ENCODE data around the gene PWWP2B. TPM values are rescaled to one million over a fixed set of nuclear protein-coding genes. Genes with fewer than 3 reads are reported as not detected.

The PWWP2B gene
- 4.0 TPM for polyA plus RNA-seq (2013, experiment 1 of 2)
- polyA plus RNA-seq (2013, experiment 2 of 2): 3.9 TPM

GRCh38 chr10:132397036-132397541 is at the start of gene PWWP2B:
TSS of gene PWWP2B (plus strand) at chr10:132397200. CDS start at chr10:132397227, 27 bp downstream.
- Histone ChIP-seq H3K4me2 (ENCODE audit: low read length) (peak within 1 kb of the TSS; percentile 44), H2BK15ac (replicated peaks; ENCODE audit: low read depth) (no peak within 1 kb of the TSS), H2AK5ac (ENCODE audit: low read length) (no peak within 1 kb of the TSS), H3K18ac (ENCODE audit: low read length) (peak within 1 kb of the TSS; percentile 82), H4K8ac (ENCODE audit: low read depth, low read length) (peak within 1 kb of the TSS; percentile 66), H3K27ac (ENCODE audit: low read depth, low read length) (no peak within 1 kb of the TSS), H3K56ac (ENCODE audit: low read length) (peak within 1 kb of the TSS; percentile 89), H4K5ac (ENCODE audit: low read length) (no peak within 1 kb of the TSS), H3K79me2 (ENCODE audit: control insufficient read depth, insufficient read depth, low read length) (no peaks in the 10 kb centered on the region), H3K4ac (ENCODE audit: low read depth, low read length) (peak within 1 kb of the TSS; percentile 92), H3K27me3 (ENCODE audit: insufficient read depth, low read length, poor library complexity) (no peaks in the 10 kb centered on the region), H3K23ac (ENCODE audit: low read length) (peak within 1 kb of the TSS; percentile 45), H2BK120ac (ENCODE audit: low read depth, low read length) (no peak within 1 kb of the TSS), H3K9ac (ENCODE audit: low read length) (peak within 1 kb of the TSS; percentile 71), H3K79me1 (ENCODE audit: low read length) (peaks cover 3% of the 10 kb centered on the region), H3K4me3 (ENCODE audit: low read length) (peak within 1 kb of the TSS; percentile 40), H2BK5ac (ENCODE audit: low read length) (no peak within 1 kb of the TSS), H3K36me3 (ENCODE audit: control insufficient read depth, insufficient read depth, low read length) (no peaks in the 10 kb centered on the region), H3K4me1 (ENCODE audit: control insufficient read depth, low read depth, low read length) (peaks cover 3% of the 10 kb centered on the region)
- DNase-seq: no peak
- no CpG with 5 or more reads among the region's 86 CpGs for WGBS (ENCODE audit: extremely low coverage, insufficient coverage, low lambda C conversion rate)

GRCh38 chr10:132347211-132347930 is 49.6 kb upstream of the PWWP2B start:
- Histone ChIP-seq H3K79me2 (ENCODE audit: control insufficient read depth, insufficient read depth, low read length) (no peaks in the 10 kb centered on the region), H2BK120ac (ENCODE audit: low read depth, low read length) (no peak overlapping the region), H3K27ac (ENCODE audit: low read depth, low read length) (no peak overlapping the region), H3K4me2 (ENCODE audit: low read length) (no peak overlapping the region), H2AK5ac (ENCODE audit: low read length) (no peak overlapping the region), H4K8ac (ENCODE audit: low read depth, low read length) (no peak overlapping the region), H3K23ac (ENCODE audit: low read length) (no peak overlapping the region), H3K9ac (ENCODE audit: low read length) (no peak overlapping the region), H3K56ac (ENCODE audit: low read length) (no peak overlapping the region), H3K4ac (ENCODE audit: low read depth, low read length) (no peak overlapping the region), H3K4me3 (ENCODE audit: low read length) (no peak overlapping the region), H3K27me3 (ENCODE audit: insufficient read depth, low read length, poor library complexity) (no peaks in the 10 kb centered on the region), H3K4me1 (ENCODE audit: control insufficient read depth, low read depth, low read length) (no peaks in the 10 kb centered on the region), H4K5ac (ENCODE audit: low read length) (no peak overlapping the region), H2BK5ac (ENCODE audit: low read length) (no peak overlapping the region), H3K36me3 (ENCODE audit: control insufficient read depth, insufficient read depth, low read length) (no peaks in the 10 kb centered on the region), H3K18ac (ENCODE audit: low read length) (no peak overlapping the region), H3K79me1 (ENCODE audit: low read length) (no peaks in the 10 kb centered on the region), H2BK15ac (replicated peaks; ENCODE audit: low read depth) (no peak overlapping the region)
- no CpG with 5 or more reads among the region's 23 CpGs for WGBS (ENCODE audit: extremely low coverage, insufficient coverage, low lambda C conversion rate)
- DNase-seq: no peak

GRCh38 chr10:132347931-132348267 is 49.1 kb upstream of the PWWP2B start:
- WGBS (ENCODE audit: extremely low coverage, insufficient coverage, low lambda C conversion rate): no CpG with 5 or more reads among the region's 13 CpGs
- H3K79me2 ChIP-seq (ENCODE audit: control insufficient read depth, insufficient read depth, low read length): no peaks in the 10 kb centered on the region
- no peak overlapping the region for H2BK15ac ChIP-seq (replicated peaks; ENCODE audit: low read depth)
- no peak overlapping the region for H3K23ac ChIP-seq (ENCODE audit: low read length)
- no peak overlapping the region for H4K5ac ChIP-seq (ENCODE audit: low read length)
- H3K27ac ChIP-seq (ENCODE audit: low read depth, low read length): no peak overlapping the region
- no peaks in the 10 kb centered on the region for H3K4me1 ChIP-seq (ENCODE audit: control insufficient read depth, low read depth, low read length)
- H3K56ac ChIP-seq (ENCODE audit: low read length): no peak overlapping the region
- H3K4ac ChIP-seq (ENCODE audit: low read depth, low read length): no peak overlapping the region
- H3K36me3 ChIP-seq (ENCODE audit: control insufficient read depth, insufficient read depth, low read length): no peaks in the 10 kb centered on the region
- H3K4me2 ChIP-seq (ENCODE audit: low read length): no peak overlapping the region
- H4K8ac ChIP-seq (ENCODE audit: low read depth, low read length): no peak overlapping the region
- no peak for DNase-seq
- H2BK120ac ChIP-seq (ENCODE audit: low read depth, low read length): no peak overlapping the region
- H3K18ac ChIP-seq (ENCODE audit: low read length): no peak overlapping the region
- H3K79me1 ChIP-seq (ENCODE audit: low read length): no peaks in the 10 kb centered on the region
- no peak overlapping the region for H3K9ac ChIP-seq (ENCODE audit: low read length)
- no peak overlapping the region for H3K4me3 ChIP-seq (ENCODE audit: low read length)
- no peak overlapping the region for H2AK5ac ChIP-seq (ENCODE audit: low read length)
- H2BK5ac ChIP-seq (ENCODE audit: low read length): no peak overlapping the region
- H3K27me3 ChIP-seq (ENCODE audit: insufficient read depth, low read length, poor library complexity): no peaks in the 10 kb centered on the region

- H3K4me3 ChIP-seq (ENCODE audit: low read length): no peak overlapping the region
- no peaks in the 10 kb centered on the region for H3K79me1 ChIP-seq (ENCODE audit: low read length)
- no peaks in the 10 kb centered on the region for H3K27me3 ChIP-seq (ENCODE audit: insufficient read depth, low read length, poor library complexity)
- no peak for DNase-seq
- no peak overlapping the region for H3K18ac ChIP-seq (ENCODE audit: low read length)
- WGBS (ENCODE audit: extremely low coverage, insufficient coverage, low lambda C conversion rate): no CpG with 5 or more reads among the region's 6 CpGs
- H2BK15ac ChIP-seq (replicated peaks; ENCODE audit: low read depth): no peak overlapping the region
- no peak overlapping the region for H2BK120ac ChIP-seq (ENCODE audit: low read depth, low read length)
- H3K27ac ChIP-seq (ENCODE audit: low read depth, low read length): no peak overlapping the region
- no peak overlapping the region for H3K4ac ChIP-seq (ENCODE audit: low read depth, low read length)
- H3K4me2 ChIP-seq (ENCODE audit: low read length): no peak overlapping the region
- no peak overlapping the region for H2BK5ac ChIP-seq (ENCODE audit: low read length)
- H3K79me2 ChIP-seq (ENCODE audit: control insufficient read depth, insufficient read depth, low read length): no peaks in the 10 kb centered on the region
- H4K8ac ChIP-seq (ENCODE audit: low read depth, low read length): no peak overlapping the region
- no peak overlapping the region for H3K9ac ChIP-seq (ENCODE audit: low read length)
- no peak overlapping the region for H3K56ac ChIP-seq (ENCODE audit: low read length)
- H3K4me1 ChIP-seq (ENCODE audit: control insufficient read depth, low read depth, low read length): no peaks in the 10 kb centered on the region
- H3K36me3 ChIP-seq (ENCODE audit: control insufficient read depth, insufficient read depth, low read length): no peaks in the 10 kb centered on the region
- H2AK5ac ChIP-seq (ENCODE audit: low read length): no peak overlapping the region
- H4K5ac ChIP-seq (ENCODE audit: low read length): no peak overlapping the region
- no peak overlapping the region for H3K23ac ChIP-seq (ENCODE audit: low read length)
Measured at GRCh38 chr10:132349766-132350165, 47.2 kb upstream of the PWWP2B start.

GRCh38 chr10:132350391-132350790 is 46.6 kb upstream of the PWWP2B start:
- no peak overlapping the region for H2AK5ac ChIP-seq (ENCODE audit: low read length)
- no peak overlapping the region for H3K9ac ChIP-seq (ENCODE audit: low read length)
- WGBS (ENCODE audit: extremely low coverage, insufficient coverage, low lambda C conversion rate): no CpG with 5 or more reads among the region's 11 CpGs
- no peaks in the 10 kb centered on the region for H3K4me1 ChIP-seq (ENCODE audit: control insufficient read depth, low read depth, low read length)
- no peak overlapping the region for H3K56ac ChIP-seq (ENCODE audit: low read length)
- no peak overlapping the region for H3K4me2 ChIP-seq (ENCODE audit: low read length)
- no peak overlapping the region for H2BK120ac ChIP-seq (ENCODE audit: low read depth, low read length)
- DNase-seq: no peak
- no peaks in the 10 kb centered on the region for H3K79me1 ChIP-seq (ENCODE audit: low read length)
- no peaks in the 10 kb centered on the region for H3K36me3 ChIP-seq (ENCODE audit: control insufficient read depth, insufficient read depth, low read length)
- H3K27me3 ChIP-seq (ENCODE audit: insufficient read depth, low read length, poor library complexity): no peaks in the 10 kb centered on the region
- H3K79me2 ChIP-seq (ENCODE audit: control insufficient read depth, insufficient read depth, low read length): no peaks in the 10 kb centered on the region
- H2BK15ac ChIP-seq (replicated peaks; ENCODE audit: low read depth): no peak overlapping the region
- no peak overlapping the region for H2BK5ac ChIP-seq (ENCODE audit: low read length)
- H3K4me3 ChIP-seq (ENCODE audit: low read length): no peak overlapping the region
- H3K18ac ChIP-seq (ENCODE audit: low read length): no peak overlapping the region
- H3K23ac ChIP-seq (ENCODE audit: low read length): no peak overlapping the region
- H4K8ac ChIP-seq (ENCODE audit: low read depth, low read length): no peak overlapping the region
- no peak overlapping the region for H3K27ac ChIP-seq (ENCODE audit: low read depth, low read length)
- no peak overlapping the region for H4K5ac ChIP-seq (ENCODE audit: low read length)
- no peak overlapping the region for H3K4ac ChIP-seq (ENCODE audit: low read depth, low read length)

GRCh38 chr10:132350946-132351345 is 46.1 kb upstream of the PWWP2B start:
- no peak overlapping the region for H2BK15ac ChIP-seq (replicated peaks; ENCODE audit: low read depth)
- no peak overlapping the region for H3K4me3 ChIP-seq (ENCODE audit: low read length)
- no peak overlapping the region for H3K9ac ChIP-seq (ENCODE audit: low read length)
- no peak overlapping the region for H2BK120ac ChIP-seq (ENCODE audit: low read depth, low read length)
- no peaks in the 10 kb centered on the region for H3K79me2 ChIP-seq (ENCODE audit: control insufficient read depth, insufficient read depth, low read length)
- no peak for DNase-seq
- no peak overlapping the region for H4K5ac ChIP-seq (ENCODE audit: low read length)
- H3K56ac ChIP-seq (ENCODE audit: low read length): no peak overlapping the region
- no peaks in the 10 kb centered on the region for H3K4me1 ChIP-seq (ENCODE audit: control insufficient read depth, low read depth, low read length)
- H3K4ac ChIP-seq (ENCODE audit: low read depth, low read length): no peak overlapping the region
- no peak overlapping the region for H3K27ac ChIP-seq (ENCODE audit: low read depth, low read length)
- no peak overlapping the region for H3K18ac ChIP-seq (ENCODE audit: low read length)
- no peaks in the 10 kb centered on the region for H3K27me3 ChIP-seq (ENCODE audit: insufficient read depth, low read length, poor library complexity)
- no peak overlapping the region for H2BK5ac ChIP-seq (ENCODE audit: low read length)
- no peak overlapping the region for H2AK5ac ChIP-seq (ENCODE audit: low read length)
- WGBS (ENCODE audit: extremely low coverage, insufficient coverage, low lambda C conversion rate): no CpG with 5 or more reads among the region's 17 CpGs
- H3K4me2 ChIP-seq (ENCODE audit: low read length): no peak overlapping the region
- H3K23ac ChIP-seq (ENCODE audit: low read length): no peak overlapping the region
- H3K36me3 ChIP-seq (ENCODE audit: control insufficient read depth, insufficient read depth, low read length): no peaks in the 10 kb centered on the region
- no peaks in the 10 kb centered on the region for H3K79me1 ChIP-seq (ENCODE audit: low read length)
- no peak overlapping the region for H4K8ac ChIP-seq (ENCODE audit: low read depth, low read length)
